Measurements from ENCODE around the gene PDIA5.
"Not testable (repeated sequence)": the region's sequence is repeated elsewhere in the genome, so short reads cannot be mapped to it uniquely, and the experiment has no call there.

Gene PDIA5

GRCh38 chr3:123094516-123095313 is 27.9 kb downstream of the PDIA5 start:
- no peak for DNase-seq

- no peak for DNase-seq
These were observed 29.3 kb downstream of the PDIA5 start for GRCh38 chr3:123096126-123096525.

- no peak for DNase-seq
These were observed 29.9 kb downstream of the PDIA5 start for GRCh38 chr3:123096731-123097130.

- DNase-seq, result peak; percentile 30
These were observed 31.9 kb downstream of the PDIA5 start for GRCh38 chr3:123098426-123099330.

GRCh38 chr3:123099331-123100192 is 32.7 kb downstream of the PDIA5 start:
- DNase-seq, result no peak

GRCh38 chr3:123100193-123100776 is 33.5 kb downstream of the PDIA5 start:
- no peak for DNase-seq

GRCh38 chr3:123102249-123102648 is 35.4 kb downstream of the PDIA5 start:
- DNase-seq, result no peak

- no peak for DNase-seq
These were observed 36.0 kb downstream of the PDIA5 start for GRCh38 chr3:123102826-123103225.

GRCh38 chr3:123104550-123104949 is 37.7 kb downstream of the PDIA5 start:
- no peak for DNase-seq

GRCh38 chr3:123105201-123106189 is 38.7 kb downstream of the PDIA5 start:
- no peak for DNase-seq

GRCh38 chr3:123110282-123110975 is 43.6 kb downstream of the PDIA5 start:
- no peak for DNase-seq

GRCh38 chr3:123110976-123111615 is 44.3 kb downstream of the PDIA5 start:
- DNase-seq, result no peak

- DNase-seq, result no peak
These were observed 44.8 kb downstream of the PDIA5 start for GRCh38 chr3:123111640-123112039.

GRCh38 chr3:123112232-123112631 is 45.4 kb downstream of the PDIA5 start:
- DNase-seq, result no peak

- not testable (repeated sequence) for DNase-seq
These were observed 45.8 kb downstream of the PDIA5 start for GRCh38 chr3:123112656-123113055.

- DNase-seq, result no peak
These were observed 47.1 kb downstream of the PDIA5 start for GRCh38 chr3:123113889-123114450.

- no peak for DNase-seq
These were observed 49.3 kb downstream of the PDIA5 start for GRCh38 chr3:123116116-123116515.

GRCh38 chr3:123119388-123119787 is 52.6 kb downstream of the PDIA5 start:
- DNase-seq, result no peak

GRCh38 chr3:123119802-123120201 is 53.0 kb downstream of the PDIA5 start:
- no peak for DNase-seq

GRCh38 chr3:123120573-123120972 is 53.7 kb downstream of the PDIA5 start:
- no peak for DNase-seq
